ENCODE results near the gene SPOCK3.

The SPOCK3 gene

GRCh38 chr4:166838975-166839614 lies 395.2 kb downstream of the SPOCK3 start:
- Histone ChIP-seq H3K4me3 (ENCODE audit: severe bottlenecking) (no peak overlapping the region), H3K27me3 (ENCODE audit: insufficient read depth, poor library complexity, severe bottlenecking) (no peaks in the 10 kb centered on the region), H3K36me3 (ENCODE audit: low read depth) (no peaks in the 10 kb centered on the region), H3K27ac (ENCODE audit: poor library complexity, severe bottlenecking) (no peak overlapping the region), H3K9me3 (ENCODE audit: severe bottlenecking) (no peaks in the 10 kb centered on the region), H3K4me1 (ENCODE audit: insufficient read depth, poor library complexity, severe bottlenecking) (no peaks in the 10 kb centered on the region)
- no peak for DNase-seq (ENCODE audit: low spot score)
- TF ChIP-seq, protein P1, sequence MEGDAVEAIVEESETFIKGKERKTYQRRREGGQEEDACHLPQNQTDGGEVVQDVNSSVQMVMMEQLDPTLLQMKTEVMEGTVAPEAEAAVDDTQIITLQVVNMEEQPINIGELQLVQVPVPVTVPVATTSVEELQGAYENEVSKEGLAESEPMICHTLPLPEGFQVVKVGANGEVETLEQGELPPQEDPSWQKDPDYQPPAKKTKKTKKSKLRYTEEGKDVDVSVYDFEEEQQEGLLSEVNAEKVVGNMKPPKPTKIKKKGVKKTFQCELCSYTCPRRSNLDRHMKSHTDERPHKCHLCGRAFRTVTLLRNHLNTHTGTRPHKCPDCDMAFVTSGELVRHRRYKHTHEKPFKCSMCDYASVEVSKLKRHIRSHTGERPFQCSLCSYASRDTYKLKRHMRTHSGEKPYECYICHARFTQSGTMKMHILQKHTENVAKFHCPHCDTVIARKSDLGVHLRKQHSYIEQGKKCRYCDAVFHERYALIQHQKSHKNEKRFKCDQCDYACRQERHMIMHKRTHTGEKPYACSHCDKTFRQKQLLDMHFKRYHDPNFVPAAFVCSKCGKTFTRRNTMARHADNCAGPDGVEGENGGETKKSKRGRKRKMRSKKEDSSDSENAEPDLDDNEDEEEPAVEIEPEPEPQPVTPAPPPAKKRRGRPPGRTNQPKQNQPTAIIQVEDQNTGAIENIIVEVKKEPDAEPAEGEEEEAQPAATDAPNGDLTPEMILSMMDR (IDR thresholded peaks at IDR 0.05; ENCODE audit: poor library complexity, severe bottlenecking), result no peak
- no peak for ATAC-seq (ENCODE audit: low read depth)

GRCh38 chr4:166836865-166837264 lies 397.4 kb downstream of the SPOCK3 start:
- no peak for DNase-seq (ENCODE audit: low spot score)
- Histone ChIP-seq H3K36me3 (ENCODE audit: low read depth) (no peaks in the 10 kb centered on the region), H3K9me3 (ENCODE audit: severe bottlenecking) (no peaks in the 10 kb centered on the region), H3K27me3 (ENCODE audit: insufficient read depth, poor library complexity, severe bottlenecking) (no peaks in the 10 kb centered on the region), H3K4me1 (ENCODE audit: insufficient read depth, poor library complexity, severe bottlenecking) (no peaks in the 10 kb centered on the region), H3K4me3 (ENCODE audit: severe bottlenecking) (no peak overlapping the region), H3K27ac (ENCODE audit: poor library complexity, severe bottlenecking) (no peak overlapping the region)
- TF ChIP-seq, protein P1 (IDR thresholded peaks at IDR 0.05; ENCODE audit: poor library complexity, severe bottlenecking), result no peak
- no peak for ATAC-seq (ENCODE audit: low read depth)

DNA sequence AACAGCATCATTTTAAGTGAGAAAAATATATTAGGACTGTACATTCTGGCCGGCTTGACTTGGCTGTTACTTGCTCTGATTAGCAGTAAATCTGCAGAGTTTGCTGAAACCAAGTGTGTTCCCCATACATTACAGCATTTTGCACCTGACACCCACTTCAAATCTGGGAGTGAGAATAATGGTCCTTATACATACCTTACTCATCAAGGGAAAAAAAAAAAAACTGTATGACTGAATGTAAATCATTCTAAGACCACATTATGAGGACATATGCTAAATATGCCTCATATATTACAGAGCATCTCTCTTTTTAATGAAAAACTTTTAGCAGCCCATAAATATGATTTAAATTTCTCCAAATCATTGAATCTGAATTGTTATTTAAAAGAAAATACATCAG lies 406.7 kb downstream of the SPOCK3 start:
- no peak for ATAC-seq (ENCODE audit: low read depth)
- Histone ChIP-seq H3K27ac (ENCODE audit: poor library complexity, severe bottlenecking) (no peak overlapping the region), H3K4me3 (ENCODE audit: severe bottlenecking) (no peak overlapping the region), H3K27me3 (ENCODE audit: insufficient read depth, poor library complexity, severe bottlenecking) (no peaks in the 10 kb centered on the region), H3K36me3 (ENCODE audit: low read depth) (no peaks in the 10 kb centered on the region), H3K9me3 (ENCODE audit: severe bottlenecking) (no peaks in the 10 kb centered on the region), H3K4me1 (ENCODE audit: insufficient read depth, poor library complexity, severe bottlenecking) (no peaks in the 10 kb centered on the region)
- TF ChIP-seq, protein P1 (IDR thresholded peaks at IDR 0.05; ENCODE audit: poor library complexity, severe bottlenecking), result no peak
- no peak for DNase-seq (ENCODE audit: low spot score)

DNA sequence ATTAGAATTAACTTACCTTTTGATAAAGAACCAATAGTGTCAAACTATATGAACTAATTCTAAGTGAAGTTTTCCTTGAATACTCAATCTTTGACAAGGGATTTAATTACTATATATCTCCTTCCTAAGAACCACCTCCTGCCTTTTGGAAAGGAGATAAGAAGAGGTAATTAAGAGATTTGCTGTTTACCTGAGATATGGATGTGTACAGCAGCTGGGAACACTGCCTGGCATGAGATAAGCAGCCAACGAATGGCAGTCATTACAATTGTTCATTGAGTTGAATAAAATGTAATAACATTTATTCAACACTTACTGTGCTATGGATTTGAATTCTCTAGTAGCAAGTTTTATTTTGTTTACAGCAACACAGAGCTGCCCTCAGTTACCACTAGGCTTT lies 407.1 kb downstream of the SPOCK3 start:
- no peaks in the 10 kb centered on the region for H3K36me3 ChIP-seq (ENCODE audit: low read depth)
- ATAC-seq (ENCODE audit: low read depth) (no peak), DNase-seq (ENCODE audit: low spot score) (no peak)
- TF ChIP-seq, protein P1 (IDR thresholded peaks at IDR 0.05; ENCODE audit: poor library complexity, severe bottlenecking), result no peak
- H3K27ac ChIP-seq (ENCODE audit: poor library complexity, severe bottlenecking), result no peak overlapping the region
- no peaks in the 10 kb centered on the region for H3K4me1 ChIP-seq (ENCODE audit: insufficient read depth, poor library complexity, severe bottlenecking)
- no peaks in the 10 kb centered on the region for H3K9me3 ChIP-seq (ENCODE audit: severe bottlenecking)
- no peak overlapping the region for H3K4me3 ChIP-seq (ENCODE audit: severe bottlenecking)
- H3K27me3 ChIP-seq (ENCODE audit: insufficient read depth, poor library complexity, severe bottlenecking), result no peaks in the 10 kb centered on the region

DNA sequence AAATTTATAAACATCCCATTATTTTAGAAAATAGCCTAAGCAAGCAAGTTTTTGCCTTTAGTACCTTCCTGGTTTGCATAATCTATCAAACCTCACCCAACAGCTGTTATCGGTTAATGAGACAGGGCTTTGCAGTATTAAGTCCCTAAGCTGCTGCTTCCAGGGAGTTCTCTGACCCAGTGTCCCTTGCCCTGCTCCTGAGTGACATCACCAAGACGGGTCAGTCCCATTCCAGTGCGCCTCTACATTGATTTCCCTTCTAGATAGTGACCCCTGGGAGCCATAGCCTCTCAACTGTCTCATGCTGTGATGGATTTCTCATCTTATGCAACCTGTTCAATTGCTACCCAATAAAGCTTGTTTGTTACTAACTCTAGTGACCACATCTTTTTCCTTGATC lies 410.4 kb downstream of the SPOCK3 start:
- no peaks in the 10 kb centered on the region for H3K4me1 ChIP-seq (ENCODE audit: insufficient read depth, poor library complexity, severe bottlenecking)
- no peak for ATAC-seq (ENCODE audit: low read depth)

More for the DNA sequence above, 410.4 kb downstream of the SPOCK3 start:
- H3K4me3 ChIP-seq (ENCODE audit: severe bottlenecking), result no peak overlapping the region
- H3K27ac ChIP-seq (ENCODE audit: poor library complexity, severe bottlenecking), result no peak overlapping the region
- no peaks in the 10 kb centered on the region for H3K27me3 ChIP-seq (ENCODE audit: insufficient read depth, poor library complexity, severe bottlenecking)
- TF ChIP-seq, protein P1 (IDR thresholded peaks at IDR 0.05; ENCODE audit: poor library complexity, severe bottlenecking), result no peak
- no peaks in the 10 kb centered on the region for H3K9me3 ChIP-seq (ENCODE audit: severe bottlenecking)
- no peak for DNase-seq (ENCODE audit: low spot score)
- no peaks in the 10 kb centered on the region for H3K36me3 ChIP-seq (ENCODE audit: low read depth)
